Measurements from ENCODE around the gene CASP3. TPM values are rescaled to one million over a fixed set of nuclear protein-coding genes. Genes with fewer than 3 reads are reported as not detected.

CASP3 gene
- total RNA-seq, 1 experiment from 2014 or later, result 107 TPM

GRCh38 chr4:184583738-184584502 is 65.3 kb downstream of the CASP3 start:
- H3K56ac ChIP-seq (ENCODE audit: insufficient read length, low read depth, low read length), result no peak overlapping the region
- no peak overlapping the region for H2BK20ac ChIP-seq (ENCODE audit: low read depth, low read length, poor library complexity, severe bottlenecking)
- H4K5ac ChIP-seq (ENCODE audit: insufficient read length, low read depth, low read length), result no peak overlapping the region
- H4K8ac ChIP-seq (replicated peaks; ENCODE audit: insufficient read length, low read depth, low read length), result no peak overlapping the region
- no peaks in the 10 kb centered on the region for H3K23me2 ChIP-seq (ENCODE audit: insufficient read length, low read depth, low read length, poor library complexity, severe bottlenecking)
- H3K4me2 ChIP-seq (ENCODE audit: insufficient read depth, insufficient read length, low read length), result no peak overlapping the region
- H2BK12ac ChIP-seq (ENCODE audit: insufficient read length, low read depth, low read length), result no peak overlapping the region
- no peak overlapping the region for H4K91ac ChIP-seq (ENCODE audit: insufficient read length, low read depth, low read length)
- H3K9ac ChIP-seq (ENCODE audit: extremely low read depth, insufficient read length, low read length), result no peak overlapping the region
- H3K4me1 Mint-ChIP-seq, result peaks cover 0 to 5% of the 10 kb centered on the region in 2 experiments; a peak in 2 of 4 replicates
- H3K9me3 Mint-ChIP-seq, result peaks cover 25 to 31% of the 10 kb centered on the region in 2 experiments
- H3K27me3 ChIP-seq (ENCODE audit: insufficient read depth, low read length), result no peaks in the 10 kb centered on the region
- H3K4ac ChIP-seq (ENCODE audit: low read depth, low read length), result no peak overlapping the region
- no peak overlapping the region for H3K23ac ChIP-seq (ENCODE audit: insufficient read length, low read depth, low read length)
- H3K18ac ChIP-seq (ENCODE audit: insufficient read length, low read depth, low read length), result no peak overlapping the region
- H3K27me3 Mint-ChIP-seq (ENCODE audit: low read depth), result no peaks in the 10 kb centered on the region
- H3K4me3 Mint-ChIP-seq, result no peak overlapping the region
- DNase-seq, result no peak
- no peaks in the 10 kb centered on the region for H3K79me1 ChIP-seq (ENCODE audit: insufficient read depth, low read depth, low read length, poor library complexity, severe bottlenecking)
- no peaks in the 10 kb centered on the region for H3K79me2 ChIP-seq (ENCODE audit: insufficient read depth, low read length)
- H2AFZ ChIP-seq (ENCODE audit: low read length), result no peak overlapping the region
- H3K27ac Mint-ChIP-seq, result no peak overlapping the region
- H2AK5ac ChIP-seq (ENCODE audit: insufficient read length, low read length), result no peak overlapping the region
- no peak overlapping the region for H2BK120ac ChIP-seq (ENCODE audit: low read depth, low read length, poor library complexity, severe bottlenecking)
- H2BK5ac ChIP-seq (ENCODE audit: insufficient read length, low read length), result no peak overlapping the region
- H3K14ac ChIP-seq (ENCODE audit: insufficient read depth, low read length), result no peak overlapping the region
- no peak overlapping the region for H2BK15ac ChIP-seq (ENCODE audit: low read depth, low read length)
- no peaks in the 10 kb centered on the region for H3K4me1 ChIP-seq (ENCODE audit: insufficient read depth, low read length)
- WGBS (ENCODE audit: extremely low coverage, insufficient read length, low lambda C conversion rate), result no CpG with 5 or more reads among the region's 9 CpGs
- H3K27ac ChIP-seq (ENCODE audit: insufficient read length, low read depth, low read length), result no peak overlapping the region
- TF ChIP-seq CTCF (conservative IDR thresholded peaks at IDR 0.05), result no peak
- H4K20me1 ChIP-seq (ENCODE audit: control insufficient read depth, insufficient read depth, insufficient read length), result no peaks in the 10 kb centered on the region
- H3K9me3 ChIP-seq (ENCODE audit: control insufficient read depth, low read depth, low read length), result no peaks in the 10 kb centered on the region
- H3T11ph ChIP-seq (ENCODE audit: low read length), result no peak overlapping the region
- H3K36me3 Mint-ChIP-seq (ENCODE audit: insufficient read depth in 1 of 3, low read depth in 3 of 3), result peaks cover 10 to 31% (median 17%) of the 10 kb centered on the region in 3 experiments

Other genes with a start within 250 kb of the CASP3 start
- 13.3 and 13.5 TPM in 2 replicates for gene IRF2, start 174.9 kb downstream of the CASP3 start, total RNA-seq (2021)
- gene PRIMPOL, start 291 bp upstream of the CASP3 start, total RNA-seq (2021), result 4.9 and 6.3 TPM in 2 replicates
- gene CENPU, start 84.6 kb upstream of the CASP3 start, total RNA-seq (2021), result 112 and 124 TPM in 2 replicates
- 3.1 and 3.5 TPM in 2 replicates for gene ACSL1, start 176.5 kb upstream of the CASP3 start, total RNA-seq (2021)

Data from H9 (cell line).